ENCODE data around the gene CLK2.
"Not testable (repeated sequence)": the region's sequence is repeated elsewhere in the genome, so short reads cannot be mapped to it uniquely, and the experiment has no call there.

Gene CLK2

GRCh38 chr1:155219592-155220031 lies 53.7 kb downstream of the CLK2 start:
- no peak overlapping the region for H3K4me2 ChIP-seq
- TF ChIP-seq CTCF (conservative IDR thresholded peaks at IDR 0.05; ENCODE audit: low read depth, low read length), result no peak
- no peak overlapping the region for H3K4me3 ChIP-seq (IDR thresholded peaks at IDR 0.05; ENCODE audit: insufficient read depth, low read depth, low read length)
- no peak overlapping the region for H3K9ac ChIP-seq
- no peaks in the 10 kb centered on the region for H3K79me2 ChIP-seq (ENCODE audit: insufficient read depth, low read depth)
- no peaks in the 10 kb centered on the region for H4K20me1 ChIP-seq (ENCODE audit: insufficient read depth)
- H3K4me1 ChIP-seq (ENCODE audit: low read depth, poor library complexity, severe bottlenecking), result peaks cover 10% of the 10 kb centered on the region
- no peaks in the 10 kb centered on the region for H3K36me3 ChIP-seq (ENCODE audit: insufficient read depth)
- no peaks in the 10 kb centered on the region for H3K27me3 ChIP-seq (ENCODE audit: insufficient read depth, low read depth)
- no peak overlapping the region for H2AFZ ChIP-seq (ENCODE audit: low read depth)
- H3K27ac ChIP-seq, result no peak overlapping the region

GRCh38 chr1:155218854-155219591 lies 54.3 kb downstream of the CLK2 start:
- Histone ChIP-seq H3K9ac (no peak overlapping the region), H3K27me3 (ENCODE audit: insufficient read depth, low read depth) (no peaks in the 10 kb centered on the region), H4K20me1 (ENCODE audit: insufficient read depth) (no peaks in the 10 kb centered on the region), H3K79me2 (ENCODE audit: insufficient read depth, low read depth) (no peaks in the 10 kb centered on the region), H3K4me1 (ENCODE audit: low read depth, poor library complexity, severe bottlenecking) (peaks cover 10% of the 10 kb centered on the region), H3K4me3 (IDR thresholded peaks at IDR 0.05; ENCODE audit: insufficient read depth, low read depth, low read length) (no peak overlapping the region), H2AFZ (ENCODE audit: low read depth) (no peak overlapping the region), H3K4me2 (no peak overlapping the region), H3K36me3 (ENCODE audit: insufficient read depth) (no peaks in the 10 kb centered on the region), H3K27ac (no peak overlapping the region)
- no peak for TF ChIP-seq CTCF (conservative IDR thresholded peaks at IDR 0.05; ENCODE audit: low read depth, low read length)

DNA sequence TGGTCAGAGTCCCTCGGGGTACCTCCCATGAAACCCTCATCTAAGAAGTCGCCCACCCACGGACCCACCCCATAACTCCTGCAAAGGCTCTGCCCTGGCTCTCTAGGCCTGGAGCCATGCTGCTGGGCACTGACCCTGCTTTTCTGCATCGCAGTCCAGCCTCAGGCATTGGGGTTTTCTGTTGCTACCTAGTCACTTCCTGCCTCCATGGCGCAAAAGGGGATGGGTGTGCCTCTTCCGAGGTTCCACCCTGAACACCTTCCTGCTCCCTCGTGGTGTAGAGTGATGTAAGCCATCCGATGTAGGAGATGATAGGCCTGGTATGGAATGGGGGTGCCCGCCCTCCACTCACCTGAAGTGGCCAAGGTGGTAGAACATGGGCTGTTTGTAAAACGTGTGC lies 58.6 kb downstream of the CLK2 start:
- H3K4me2 ChIP-seq; H3K4me3 ChIP-seq (IDR thresholded peaks at IDR 0.05; ENCODE audit: insufficient read depth, low read depth, low read length); H4K20me1 ChIP-seq (ENCODE audit: insufficient read depth); H3K9ac ChIP-seq; H3K27ac ChIP-seq; H3K4me1 ChIP-seq (ENCODE audit: low read depth, poor library complexity, severe bottlenecking); H3K27me3 ChIP-seq (ENCODE audit: insufficient read depth, low read depth); H3K36me3 ChIP-seq (ENCODE audit: insufficient read depth); H3K79me2 ChIP-seq (ENCODE audit: insufficient read depth, low read depth); H2AFZ ChIP-seq (ENCODE audit: low read depth): not testable (repeated sequence)

Data from KMS-11 (cell line).